HCT116 (cell line): ENCODE measurements around the gene LRRTM4.

Experiments used
- CTCF ChIP-seq, 3 experiments: fragments of 200-600 bp in 1 of 3; sonication (generic) in 1 of 3; IDR thresholded peaks in 2 of 3; conservative IDR thresholded peaks in 1 of 3; 2 replicates each; pipeline ENCODE4 v1.5.1; 2012 to 2017; ENCODE audit warnings: low read depth in 2 of 3, low read length in 2 of 3, antibody characterized with exemption in 1 of 3, borderline replicate concordance in 1 of 3, control low read depth in 1 of 3, mild to moderate bottlenecking in 1 of 3, mixed read lengths in 1 of 3, mixed run types in 1 of 3, moderate library complexity in 1 of 3; ENCODE audit not compliant: insufficient read depth in 1 of 3
- EZH2 ChIP-seq: fragments of 200-600 bp; sonication (generic); IDR thresholded peaks from 2 replicates; pipeline ENCODE4 v1.6.1; 2017; ENCODE audit warnings: antibody characterized with exemption, mixed run types

- no peak for TF ChIP-seq CTCF (IDR thresholded peaks at IDR 0.05 in 2 of 3, conservative IDR thresholded peaks at IDR 0.05 in 1 of 3; ENCODE audit: borderline replicate concordance in 1 of 3, insufficient read depth in 1 of 3, low read depth in 2 of 3, low read length in 2 of 3)
- TF ChIP-seq EZH2, result no peak
Measured at GRCh38 chr2:77046339-77046738, 475.8 kb downstream of the LRRTM4 start.
